K562 (cell line): ENCODE measurements around the gene TPR. TPM values are rescaled to one million over a fixed set of nuclear protein-coding genes. Genes with fewer than 3 reads are reported as not detected.
A peak's percentile ranks its signal among the peaks of the same experiment; 100 is the strongest.

Experiments used
- BRF1 ChIP-seq: IDR thresholded peaks from 3 replicates; pipeline ENCODE4 v1.6.1; 2011; ENCODE audit warnings: borderline replicate concordance, mild to moderate bottlenecking; ENCODE audit not compliant: insufficient read length; ENCODE audit errors: extremely low read depth
- CBX1 ChIP-seq: sonication (generic); IDR thresholded peaks from 2 replicates; pipeline ENCODE4 v1.6.1; 2016; ENCODE audit warnings: antibody characterized with exemption, low read depth, mild to moderate bottlenecking
- HDAC1 ChIP-seq, 2 experiments: fragments of 450-650 bp; IDR thresholded peaks; 2 replicates each; pipeline ENCODE4 v1.6.1; 2016 to 2017; ENCODE audit warnings: inconsistent platforms in 1 of 2, mild to moderate bottlenecking in 1 of 2, moderate library complexity in 1 of 2
- IFI16 ChIP-seq: fragments of 250-450 bp; sonication (Bioruptor Pico); IDR thresholded peaks from 2 replicates; pipeline ENCODE4 v2.1.2; 2022; ENCODE audit warnings: mild to moderate bottlenecking, inconsistent platforms
- RBM39 ChIP-seq: fragments of 200-400 bp; formaldehyde crosslinking; optimal IDR thresholded peaks from 2 replicates; pipeline ENCODE3; 2018; ENCODE audit warnings: low read depth, low read length
- RCOR1 ChIP-seq, 2 experiments: IDR thresholded peaks; 2 replicates each; pipeline ENCODE4 v1.6.1; 2012; ENCODE audit warnings: low read depth in 2 of 2, low read length in 2 of 2, borderline replicate concordance in 1 of 2, improper control_type of control experiment in 1 of 2
- SREBF1 ChIP-seq: fragments of 150-350 bp; IDR thresholded peaks from 2 replicates; pipeline ENCODE4 v1.6.1; 2014; ENCODE audit warnings: antibody characterized with exemption, low read depth, low read length, borderline replicate concordance
- STAT5B ChIP-seq: fragments of 250-450 bp; sonication (Bioruptor Pico); IDR thresholded peaks from 2 replicates; pipeline ENCODE4 v1.8.0; 2021; ENCODE audit warnings: mild to moderate bottlenecking, inconsistent platforms
- ZC3H4 ChIP-seq: sonication (generic); formaldehyde crosslinking; IDR thresholded peaks from 2 replicates; pipeline ENCODE4 v1.9.0; 2021; ENCODE audit warnings: missing genetic modification reagents, borderline replicate concordance
- ZEB2 ChIP-seq: fragments of 450-650 bp; IDR thresholded peaks from 2 replicates; pipeline ENCODE4 v1.6.1; 2016
- ZNF561 ChIP-seq: fragments of 450-650 bp; formaldehyde crosslinking; conservative IDR thresholded peaks from 2 replicates; pipeline ENCODE4 v1.4.0; 2020; ENCODE audit warnings: mild to moderate bottlenecking, moderate library complexity
- ZNF695 ChIP-seq: fragments of 450-650 bp; formaldehyde crosslinking; IDR thresholded peaks from 2 replicates; pipeline ENCODE4 v1.4.0; 2020; ENCODE audit warnings: mild to moderate bottlenecking, moderate library complexity
- ZNF764 ChIP-seq: fragments of 250-450 bp; sonication (Bioruptor Pico); IDR thresholded peaks from 2 replicates; pipeline ENCODE4 v1.4.0; 2020; ENCODE audit warnings: low read depth, mild to moderate bottlenecking, moderate library complexity
- polyA plus RNA-seq, 8 experiments: library from polyadenylated mRNA; depleted of rRNA in 4 of 8; stranded (reverse) in 5 of 8; unstranded in 3 of 8; fragments of >200 nt; fragmentation: Nextera tagmentation in 2 of 8; fragmentation: Illumina TruSeq in 1 of 8; extraction: Ambion mirVana in 2 of 8; extraction: Trizol in 1 of 8; gene quantifications; 2 replicates each; pipeline versions ENCODE4 v1.2.1 to v1.2.3, GENCODE V29; 2011 to 2014; ENCODE audit warnings: inconsistent platforms in 1 of 8, missing spikeins in 1 of 8
- total RNA-seq, 7 experiments: library from RNA; depleted of rRNA in 6 of 7; stranded (reverse); fragments of >200 nt in 6 of 7; fragmentation: Illumina TruSeq in 2 of 7; extraction: Trizol in 2 of 7; gene quantifications; 2 replicates each; pipeline versions ENCODE4 v1.2.1 to v1.2.3, GENCODE V29; 2011 to 2021; ENCODE audit warnings: low replicate concordance in 1 of 7
- TF ChIP-seq, protein P1 (sequence below): fragments of 450-650 bp; formaldehyde crosslinking; conservative IDR thresholded peaks from 2 replicates; pipeline ENCODE4 v1.4.0; 2022; ENCODE audit warnings: mild to moderate bottlenecking, missing genetic modification characterization
- TF ChIP-seq, protein P2 (sequence below), 2 experiments: fragments of 450-650 bp; IDR thresholded peaks; 2 replicates each; pipeline ENCODE4 v1.6.1; 2016; ENCODE audit warnings: mild to moderate bottlenecking in 2 of 2, borderline replicate concordance in 1 of 2, low read depth in 1 of 2, moderate library complexity in 1 of 2
- TF ChIP-seq, protein P3 (sequence below): fragments of 450-650 bp; IDR thresholded peaks from 2 replicates; pipeline ENCODE4 v1.6.1; 2016; ENCODE audit warnings: antibody characterized with exemption

TPR gene
- total and polyA plus RNA-seq, 9 of the 15 experiments (the other 6 are each of a cell fraction or from before 2014, with no cell fraction given), result 48.5 to 167 (median 138) TPM

DNA sequence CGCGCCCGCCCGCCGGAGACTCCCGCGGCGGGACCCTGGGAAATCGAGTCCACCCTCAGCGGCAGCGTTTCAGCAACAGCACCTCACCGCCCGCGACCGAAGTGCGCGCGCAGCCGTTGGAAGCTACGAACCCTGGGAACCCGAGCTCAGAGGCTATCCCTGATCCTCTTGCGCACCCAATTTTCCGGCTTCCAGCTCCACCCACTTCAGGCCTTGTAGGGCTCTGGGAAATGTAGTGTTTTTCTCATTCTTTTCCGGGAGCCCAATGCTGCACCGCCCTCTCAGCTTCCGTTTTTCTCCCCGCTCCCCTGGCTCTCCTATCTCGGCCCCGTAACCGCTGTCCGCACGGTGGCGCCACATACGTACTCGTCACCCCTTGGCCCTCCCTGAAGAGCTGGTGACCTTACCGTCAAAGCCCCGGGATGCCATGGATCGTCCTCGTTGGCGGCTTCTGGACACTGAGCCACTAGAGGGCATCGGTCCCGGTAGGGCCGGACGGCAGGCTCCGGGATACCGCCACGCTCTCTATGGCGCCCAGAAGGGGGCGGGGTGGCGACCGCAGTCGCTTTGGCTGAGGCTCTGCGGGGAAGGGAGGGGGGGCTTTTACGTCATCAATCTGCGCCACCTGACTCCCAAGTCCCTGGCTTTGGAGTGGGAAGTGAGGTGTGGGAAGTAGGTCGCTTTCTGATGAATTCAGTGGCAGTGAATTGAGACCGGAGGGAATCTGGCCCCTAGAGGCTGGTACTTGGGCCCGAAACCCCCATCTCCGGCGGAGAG lies at the start of gene TPR, which contains the start of gene ODR4 (continued):
- TF ChIP-seq, protein P1, sequence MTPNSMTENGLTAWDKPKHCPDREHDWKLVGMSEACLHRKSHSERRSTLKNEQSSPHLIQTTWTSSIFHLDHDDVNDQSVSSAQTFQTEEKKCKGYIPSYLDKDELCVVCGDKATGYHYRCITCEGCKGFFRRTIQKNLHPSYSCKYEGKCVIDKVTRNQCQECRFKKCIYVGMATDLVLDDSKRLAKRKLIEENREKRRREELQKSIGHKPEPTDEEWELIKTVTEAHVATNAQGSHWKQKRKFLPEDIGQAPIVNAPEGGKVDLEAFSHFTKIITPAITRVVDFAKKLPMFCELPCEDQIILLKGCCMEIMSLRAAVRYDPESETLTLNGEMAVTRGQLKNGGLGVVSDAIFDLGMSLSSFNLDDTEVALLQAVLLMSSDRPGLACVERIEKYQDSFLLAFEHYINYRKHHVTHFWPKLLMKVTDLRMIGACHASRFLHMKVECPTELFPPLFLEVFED (CRISPR knock-in tag), result peak; percentile 73; the same call in 1 of the 2 replicates
- no peak; a peak in 1 of 4 replicates for TF ChIP-seq HDAC1 (IDR thresholded peaks at IDR 0.05)
- no peak for TF ChIP-seq ZNF764 (CRISPR knock-in tag)
- TF ChIP-seq ZC3H4 (CRISPR knock-in tag), result no peak
- TF ChIP-seq CBX1, result peak; percentile 71
- TF ChIP-seq RCOR1 (IDR thresholded peaks at IDR 0.05; ENCODE audit: borderline replicate concordance in 1 of 2, low read depth in 2 of 2, low read length in 2 of 2), result peak in 1 of 2 experiments; percentile 81; a peak in 3 of 4 replicates
- TF ChIP-seq, protein P2, sequence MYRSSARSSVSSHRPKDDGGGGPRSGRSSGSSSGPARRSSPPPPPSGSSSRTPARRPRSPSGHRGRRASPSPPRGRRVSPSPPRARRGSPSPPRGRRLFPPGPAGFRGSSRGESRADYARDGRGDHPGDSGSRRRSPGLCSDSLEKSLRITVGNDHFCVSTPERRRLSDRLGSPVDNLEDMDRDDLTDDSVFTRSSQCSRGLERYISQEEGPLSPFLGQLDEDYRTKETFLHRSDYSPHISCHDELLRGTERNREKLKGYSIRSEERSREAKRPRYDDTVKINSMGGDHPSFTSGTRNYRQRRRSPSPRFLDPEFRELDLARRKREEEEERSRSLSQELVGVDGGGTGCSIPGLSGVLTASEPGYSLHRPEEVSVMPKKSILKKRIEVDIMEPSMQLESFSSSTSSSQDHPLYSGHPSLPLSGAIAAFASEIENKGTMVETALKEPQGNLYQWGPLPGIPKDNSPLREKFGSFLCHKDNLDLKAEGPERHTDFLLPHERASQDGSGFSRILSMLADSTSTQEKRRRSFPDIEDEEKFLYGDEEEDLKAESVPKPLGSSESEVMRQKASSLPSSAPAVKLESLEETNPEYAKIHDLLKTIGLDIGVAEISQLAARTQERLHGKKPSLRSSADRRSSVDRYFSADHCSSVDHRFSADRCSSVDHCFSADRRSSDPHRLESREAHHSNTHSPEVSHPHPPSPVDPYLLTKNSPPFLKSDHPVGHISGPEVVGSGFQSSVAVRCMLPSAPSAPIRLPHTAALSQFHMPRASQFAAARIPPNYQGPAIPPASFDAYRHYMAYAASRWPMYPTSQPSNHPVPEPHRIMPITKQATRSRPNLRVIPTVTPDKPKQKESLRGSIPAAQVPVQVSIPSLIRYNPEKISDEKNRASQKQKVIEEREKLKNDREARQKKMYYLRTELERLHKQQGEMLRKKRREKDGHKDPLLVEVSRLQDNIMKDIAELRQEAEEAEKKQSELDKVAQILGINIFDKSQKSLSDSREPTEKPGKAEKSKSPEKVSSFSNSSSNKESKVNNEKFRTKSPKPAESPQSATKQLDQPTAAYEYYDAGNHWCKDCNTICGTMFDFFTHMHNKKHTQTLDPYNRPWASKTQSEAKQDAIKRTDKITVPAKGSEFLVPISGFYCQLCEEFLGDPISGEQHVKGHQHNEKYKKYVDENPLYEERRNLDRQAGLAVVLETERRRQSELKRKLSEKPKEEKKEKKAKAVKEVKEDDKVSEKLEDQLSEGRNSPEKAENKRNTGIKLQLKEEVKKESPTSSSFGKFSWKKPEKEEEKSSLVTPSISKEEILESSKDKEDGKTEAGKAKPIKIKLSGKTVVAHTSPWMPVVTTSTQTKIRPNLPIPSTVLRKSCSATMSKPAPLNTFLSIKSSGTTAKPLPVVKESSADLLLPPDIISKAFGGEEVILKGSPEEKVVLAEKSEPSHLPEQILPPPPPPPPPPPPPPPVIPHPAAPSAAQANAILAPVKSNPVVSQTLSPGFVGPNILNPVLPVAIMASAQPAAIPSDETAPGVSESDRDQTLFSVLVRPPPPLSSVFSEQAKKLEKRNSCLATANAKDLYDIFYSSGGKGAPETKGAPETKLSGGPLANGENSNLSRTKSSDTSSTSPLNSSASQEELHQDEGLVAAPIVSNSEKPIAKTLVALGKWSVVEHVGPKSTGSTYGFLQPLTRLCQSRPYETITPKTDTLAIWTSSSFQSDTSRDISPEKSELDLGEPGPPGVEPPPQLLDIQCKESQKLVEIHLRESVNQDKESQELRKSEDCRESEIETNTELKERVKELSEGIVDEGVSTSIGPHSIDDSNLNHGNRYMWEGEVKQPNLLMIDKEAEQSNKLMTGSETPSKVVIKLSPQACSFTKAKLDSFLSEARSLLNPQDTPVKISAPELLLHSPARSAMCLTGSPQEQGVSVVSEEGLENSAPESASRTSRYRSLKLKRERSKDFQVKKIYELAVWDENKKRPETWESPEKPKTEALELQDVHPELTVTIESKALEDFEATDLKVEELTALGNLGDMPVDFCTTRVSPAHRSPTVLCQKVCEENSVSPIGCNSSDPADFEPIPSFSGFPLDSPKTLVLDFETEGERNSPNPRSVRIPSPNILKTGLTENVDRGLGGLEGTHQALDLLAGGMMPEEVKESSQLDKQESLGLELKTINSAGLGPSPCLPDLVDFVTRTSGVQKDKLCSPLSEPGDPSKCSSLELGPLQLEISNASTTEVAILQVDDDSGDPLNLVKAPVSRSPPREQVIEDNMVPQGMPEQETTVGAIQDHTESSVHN (IDR thresholded peaks at IDR 0.05; ENCODE audit: borderline replicate concordance in 1 of 2, low read depth in 1 of 2), result peak in 1 of 2 experiments; percentile 40; a peak in 1 of 4 replicates
- TF ChIP-seq STAT5B (CRISPR knock-in tag), result no peak
- TF ChIP-seq IFI16 (CRISPR knock-in tag), result no peak
- no peak for TF ChIP-seq ZNF561 (CRISPR knock-in tag)
- TF ChIP-seq SREBF1, result peak; percentile 84; the same call in 1 of the 2 replicates
- TF ChIP-seq BRF1, result no peak
- TF ChIP-seq RBM39, result peak; percentile 89
- TF ChIP-seq ZEB2, result 0 out of 2 replicates have a peak, but pooled peaks have one; percentile 52
- TF ChIP-seq, protein P3, sequence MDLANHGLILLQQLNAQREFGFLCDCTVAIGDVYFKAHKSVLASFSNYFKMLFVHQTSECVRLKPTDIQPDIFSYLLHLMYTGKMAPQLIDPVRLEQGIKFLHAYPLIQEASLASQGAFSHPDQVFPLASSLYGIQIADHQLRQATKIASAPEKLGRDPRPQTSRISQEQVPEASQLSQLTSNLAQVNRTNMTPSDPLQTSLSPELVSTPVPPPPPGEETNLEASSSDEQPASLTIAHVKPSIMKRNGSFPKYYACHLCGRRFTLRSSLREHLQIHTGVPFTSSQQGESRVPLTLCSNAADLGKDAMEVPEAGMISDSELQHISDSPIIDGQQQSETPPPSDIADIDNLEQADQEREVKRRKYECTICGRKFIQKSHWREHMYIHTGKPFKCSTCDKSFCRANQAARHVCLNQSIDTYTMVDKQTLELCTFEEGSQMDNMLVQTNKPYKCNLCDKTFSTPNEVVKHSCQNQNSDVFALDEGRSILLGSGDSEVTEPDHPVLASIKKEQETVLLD, result peak; percentile 98
- no peak for TF ChIP-seq ZNF695
